ENCODE results near the gene MAP4K1. TPM values are rescaled to one million over a fixed set of nuclear protein-coding genes. Genes with fewer than 3 reads are reported as not detected.

The MAP4K1 gene
- total RNA-seq, 1 experiment from 2014 or later, result 2.3 TPM

DNA sequence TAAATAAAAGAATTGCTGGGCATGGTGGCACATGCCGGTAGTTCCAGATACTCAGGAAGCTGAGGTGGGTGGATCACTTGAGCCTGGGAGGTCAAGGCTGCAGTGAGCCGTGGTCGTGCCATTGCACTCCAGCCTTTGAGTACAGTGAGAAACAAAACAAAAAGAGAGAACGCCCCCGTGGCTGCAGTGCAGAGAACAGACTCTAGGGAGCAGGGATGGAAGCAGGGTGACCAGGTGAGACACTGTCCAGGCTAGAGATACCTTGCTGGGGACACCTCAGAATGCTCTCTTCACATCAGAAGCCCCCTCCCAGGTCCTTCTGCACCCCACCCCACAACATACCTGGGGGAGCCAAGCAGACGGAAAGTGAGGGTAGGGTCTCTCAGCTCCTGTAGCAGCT, 24.8 kb downstream of the MAP4K1 start:
- Histone ChIP-seq H4K20me1 (ENCODE audit: low read length) (no peaks in the 10 kb centered on the region), H3K4me1 (ENCODE audit: insufficient read depth, low read length) (no peaks in the 10 kb centered on the region), H2AFZ (ENCODE audit: low read length) (no peak overlapping the region), H3K4me3 (ENCODE audit: low read length) (no peak overlapping the region), H3K9me3 (ENCODE audit: low read length) (no peaks in the 10 kb centered on the region), H3K27me3 (ENCODE audit: low read length) (no peaks in the 10 kb centered on the region), H3K79me2 (ENCODE audit: low read length) (no peaks in the 10 kb centered on the region), H3K36me3 (ENCODE audit: low read depth, low read length) (no peaks in the 10 kb centered on the region), H3K4me2 (ENCODE audit: low read length) (no peak overlapping the region), H3K9me2 (replicated peaks; ENCODE audit: low read length) (no peaks in the 10 kb centered on the region), H3K27ac (ENCODE audit: low read length) (no peak overlapping the region), H3F3A (ENCODE audit: low read length, unreplicated experiment) (no peaks in the 10 kb centered on the region), H3K9ac (ENCODE audit: low read length) (no peak overlapping the region)
- BruUV-seq (replicated peaks), result no TSS peak
- ATAC-seq (no peak), DNase-seq (no peak)
- intact Hi-C loops (cut with micrococcal nuclease), result no loop called here
- CTCF ChIA-PET, result no interaction called here
- TF ChIP-seq EZH2phosphoT487 (IDR thresholded peaks at IDR 0.05; ENCODE audit: borderline replicate concordance, low read length), result no peak
- TF ChIP-seq EZH2 (IDR thresholded peaks at IDR 0.05; ENCODE audit: low read length, unreplicated experiment), result no peak
- TF ChIP-seq CTCF (conservative IDR thresholded peaks at IDR 0.05; ENCODE audit: low read depth, low read length), result no peak
- POLR2A ChIA-PET (ENCODE audit: unreplicated experiment), result no interaction called here

- Histone ChIP-seq H3K9me2 (replicated peaks; ENCODE audit: low read length) (no peaks in the 10 kb centered on the region), H2AFZ (ENCODE audit: low read length) (no peak overlapping the region), H3K36me3 (ENCODE audit: low read depth, low read length) (no peaks in the 10 kb centered on the region), H3K4me2 (ENCODE audit: low read length) (no peak overlapping the region), H4K20me1 (ENCODE audit: low read length) (no peaks in the 10 kb centered on the region), H3K9me3 (ENCODE audit: low read length) (no peaks in the 10 kb centered on the region), H3K9ac (ENCODE audit: low read length) (no peak overlapping the region), H3K4me3 (ENCODE audit: low read length) (no peak overlapping the region), H3K27me3 (ENCODE audit: low read length) (no peaks in the 10 kb centered on the region), H3K27ac (ENCODE audit: low read length) (no peak overlapping the region), H3K79me2 (ENCODE audit: low read length) (no peaks in the 10 kb centered on the region), H3K4me1 (ENCODE audit: insufficient read depth, low read length) (no peaks in the 10 kb centered on the region), H3F3A (ENCODE audit: low read length, unreplicated experiment) (no peaks in the 10 kb centered on the region)
- DNase-seq (no peak), ATAC-seq (no peak)
- POLR2A ChIA-PET (ENCODE audit: unreplicated experiment), result no interaction called here
- TF ChIP-seq EZH2 (IDR thresholded peaks at IDR 0.05; ENCODE audit: low read length, unreplicated experiment) (no peak), CTCF (conservative IDR thresholded peaks at IDR 0.05; ENCODE audit: low read depth, low read length) (no peak), EZH2phosphoT487 (IDR thresholded peaks at IDR 0.05; ENCODE audit: borderline replicate concordance, low read length) (no peak)
- CTCF ChIA-PET, result no interaction called here
- intact Hi-C loops (cut with micrococcal nuclease), result no loop called here
- no TSS peak for BruUV-seq (replicated peaks)
Observed at GRCh38 chr19:38588041-38588440, 29.7 kb downstream of the MAP4K1 start.

GRCh38 chr19:38587562-38587961, 30.2 kb downstream of the MAP4K1 start:
- H2AFZ ChIP-seq (ENCODE audit: low read length), result no peak overlapping the region
- no peaks in the 10 kb centered on the region for H3K79me2 ChIP-seq (ENCODE audit: low read length)
- intact Hi-C loops (cut with micrococcal nuclease), result no loop called here
- H3K27me3 ChIP-seq (ENCODE audit: low read length), result no peaks in the 10 kb centered on the region
- no peak overlapping the region for H3K4me2 ChIP-seq (ENCODE audit: low read length)
- H4K20me1 ChIP-seq (ENCODE audit: low read length), result no peaks in the 10 kb centered on the region
- H3F3A ChIP-seq (ENCODE audit: low read length, unreplicated experiment), result no peaks in the 10 kb centered on the region
- ATAC-seq (no peak), DNase-seq (no peak)
- no peak overlapping the region for H3K4me3 ChIP-seq (ENCODE audit: low read length)
- no peaks in the 10 kb centered on the region for H3K9me3 ChIP-seq (ENCODE audit: low read length)
- BruUV-seq (replicated peaks), result no TSS peak
- no peak overlapping the region for H3K27ac ChIP-seq (ENCODE audit: low read length)
- no peaks in the 10 kb centered on the region for H3K4me1 ChIP-seq (ENCODE audit: insufficient read depth, low read length)
- TF ChIP-seq EZH2phosphoT487 (IDR thresholded peaks at IDR 0.05; ENCODE audit: borderline replicate concordance, low read length), result no peak
- TF ChIP-seq EZH2 (IDR thresholded peaks at IDR 0.05; ENCODE audit: low read length, unreplicated experiment), result no peak
- no peak for TF ChIP-seq CTCF (conservative IDR thresholded peaks at IDR 0.05; ENCODE audit: low read depth, low read length)
- H3K9ac ChIP-seq (ENCODE audit: low read length), result no peak overlapping the region
- CTCF ChIA-PET, result no interaction called here
- no peaks in the 10 kb centered on the region for H3K36me3 ChIP-seq (ENCODE audit: low read depth, low read length)
- POLR2A ChIA-PET (ENCODE audit: unreplicated experiment), result no interaction called here
- no peaks in the 10 kb centered on the region for H3K9me2 ChIP-seq (replicated peaks; ENCODE audit: low read length)

All from PC-3 (cell line).